ENCODE results near the gene SERPINA12. TPM values are rescaled to one million over a fixed set of nuclear protein-coding genes. Genes with fewer than 3 reads are reported as not detected.

SERPINA12 gene
- total and polyA plus RNA-seq, 2 of the 13 experiments (the other 11 are each of a cell fraction or from before 2014, with no cell fraction given) = 0.08 TPM; not detected in 1

GRCh38 chr14:94461526-94462218 lies 47.6 kb downstream of the SERPINA12 start (continued):
- TF ChIP-seq, protein P1, sequence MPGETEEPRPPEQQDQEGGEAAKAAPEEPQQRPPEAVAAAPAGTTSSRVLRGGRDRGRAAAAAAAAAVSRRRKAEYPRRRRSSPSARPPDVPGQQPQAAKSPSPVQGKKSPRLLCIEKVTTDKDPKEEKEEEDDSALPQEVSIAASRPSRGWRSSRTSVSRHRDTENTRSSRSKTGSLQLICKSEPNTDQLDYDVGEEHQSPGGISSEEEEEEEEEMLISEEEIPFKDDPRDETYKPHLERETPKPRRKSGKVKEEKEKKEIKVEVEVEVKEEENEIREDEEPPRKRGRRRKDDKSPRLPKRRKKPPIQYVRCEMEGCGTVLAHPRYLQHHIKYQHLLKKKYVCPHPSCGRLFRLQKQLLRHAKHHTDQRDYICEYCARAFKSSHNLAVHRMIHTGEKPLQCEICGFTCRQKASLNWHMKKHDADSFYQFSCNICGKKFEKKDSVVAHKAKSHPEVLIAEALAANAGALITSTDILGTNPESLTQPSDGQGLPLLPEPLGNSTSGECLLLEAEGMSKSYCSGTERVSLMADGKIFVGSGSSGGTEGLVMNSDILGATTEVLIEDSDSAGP (CRISPR knock-in tag; IDR thresholded peaks at IDR 0.05; ENCODE audit: borderline replicate concordance) = 0 out of 2 replicates have a peak, but pooled peaks have one; percentile 27
- TF ChIP-seq FOXJ3 (CRISPR knock-in tag; IDR thresholded peaks at IDR 0.05; ENCODE audit: borderline replicate concordance) = no peak
- no peak for TF ChIP-seq HOXA7 (CRISPR knock-in tag; IDR thresholded peaks at IDR 0.05)
- peak; percentile 39 for TF ChIP-seq CREB1 (IDR thresholded peaks at IDR 0.05)
- TF ChIP-seq CREB1 (CRISPR knock-in tag; IDR thresholded peaks at IDR 0.05) = no peak
- TF ChIP-seq, protein P2, sequence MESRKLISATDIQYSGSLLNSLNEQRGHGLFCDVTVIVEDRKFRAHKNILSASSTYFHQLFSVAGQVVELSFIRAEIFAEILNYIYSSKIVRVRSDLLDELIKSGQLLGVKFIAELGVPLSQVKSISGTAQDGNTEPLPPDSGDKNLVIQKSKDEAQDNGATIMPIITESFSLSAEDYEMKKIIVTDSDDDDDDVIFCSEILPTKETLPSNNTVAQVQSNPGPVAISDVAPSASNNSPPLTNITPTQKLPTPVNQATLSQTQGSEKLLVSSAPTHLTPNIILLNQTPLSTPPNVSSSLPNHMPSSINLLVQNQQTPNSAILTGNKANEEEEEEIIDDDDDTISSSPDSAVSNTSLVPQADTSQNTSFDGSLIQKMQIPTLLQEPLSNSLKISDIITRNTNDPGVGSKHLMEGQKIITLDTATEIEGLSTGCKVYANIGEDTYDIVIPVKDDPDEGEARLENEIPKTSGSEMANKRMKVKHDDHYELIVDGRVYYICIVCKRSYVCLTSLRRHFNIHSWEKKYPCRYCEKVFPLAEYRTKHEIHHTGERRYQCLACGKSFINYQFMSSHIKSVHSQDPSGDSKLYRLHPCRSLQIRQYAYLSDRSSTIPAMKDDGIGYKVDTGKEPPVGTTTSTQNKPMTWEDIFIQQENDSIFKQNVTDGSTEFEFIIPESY (CRISPR knock-in tag; IDR thresholded peaks at IDR 0.05) = peak; percentile 95
- TF ChIP-seq NRL (CRISPR knock-in tag; IDR thresholded peaks at IDR 0.05; ENCODE audit: borderline replicate concordance) = peak; percentile 69; the same call in 1 of the 2 replicates
- TF ChIP-seq SPEN (CRISPR knock-in tag; IDR thresholded peaks at IDR 0.05; ENCODE audit: low read depth) = no peak
- no peak for TF ChIP-seq SALL2 (CRISPR knock-in tag; IDR thresholded peaks at IDR 0.05)
- peak; percentile 76 for TF ChIP-seq ZNF687 (CRISPR knock-in tag; IDR thresholded peaks at IDR 0.05)
- TF ChIP-seq ATF7 (IDR thresholded peaks at IDR 0.05) = peak; percentile 67
- TF ChIP-seq ATF7 (CRISPR knock-in tag; IDR thresholded peaks at IDR 0.05) = no peak

Measured in HepG2 (cell line).